ENCODE results near the gene ARHGDIB.

The ARHGDIB gene

GRCh38 chr12:14935031-14935430, 26.4 kb downstream of the ARHGDIB start:
- Histone ChIP-seq H3K27ac (ENCODE audit: low read depth, low read length) (no peak overlapping the region), H3K9me3 (ENCODE audit: control insufficient read depth in 1 of 2, low read length in 2 of 2) (no peaks in the 10 kb centered on the region), H3K4me3 (ENCODE audit: low read depth in 1 of 2, low read length in 2 of 2) (no peak overlapping the region), H3K27me3 (ENCODE audit: control insufficient read depth in 1 of 2, insufficient read depth in 2 of 2, low read length in 2 of 2) (no peaks in the 10 kb centered on the region), H3K9ac (ENCODE audit: low read depth in 1 of 2, low read length in 2 of 2) (no peak overlapping the region), H3K4me1 (ENCODE audit: control insufficient read depth in 1 of 2, insufficient read depth in 2 of 2, low read length in 2 of 2) (peaks cover 0 to 5% of the 10 kb centered on the region in 2 donors), H3K36me3 (ENCODE audit: control insufficient read depth in 1 of 2, insufficient read depth in 2 of 2, low read length in 2 of 2) (no peaks in the 10 kb centered on the region)

- H3K27me3 ChIP-seq (ENCODE audit: control insufficient read depth in 1 of 2, insufficient read depth in 2 of 2, low read length in 2 of 2): no peaks in the 10 kb centered on the region
- no peak overlapping the region for H3K9ac ChIP-seq (ENCODE audit: low read depth in 1 of 2, low read length in 2 of 2)
- H3K4me3 ChIP-seq (ENCODE audit: low read depth in 1 of 2, low read length in 2 of 2): no peak overlapping the region
- H3K27ac ChIP-seq (ENCODE audit: low read depth, low read length): no peak overlapping the region
- peaks cover 0 to 5% of the 10 kb centered on the region in 2 donors for H3K4me1 ChIP-seq (ENCODE audit: control insufficient read depth in 1 of 2, insufficient read depth in 2 of 2, low read length in 2 of 2)
- no peaks in the 10 kb centered on the region for H3K36me3 ChIP-seq (ENCODE audit: control insufficient read depth in 1 of 2, insufficient read depth in 2 of 2, low read length in 2 of 2)
- H3K9me3 ChIP-seq (ENCODE audit: control insufficient read depth in 1 of 2, low read length in 2 of 2): no peaks in the 10 kb centered on the region
Measured at GRCh38 chr12:14934511-14934910, 26.9 kb downstream of the ARHGDIB start.

- H3K4me3 ChIP-seq (ENCODE audit: low read depth in 1 of 2, low read length in 2 of 2): no peak overlapping the region
- no peaks in the 10 kb centered on the region for H3K4me1 ChIP-seq (ENCODE audit: control insufficient read depth in 1 of 2, insufficient read depth in 2 of 2, low read length in 2 of 2)
- H3K9me3 ChIP-seq (ENCODE audit: control insufficient read depth in 1 of 2, low read length in 2 of 2): no peaks in the 10 kb centered on the region
- H3K27ac ChIP-seq (ENCODE audit: low read depth, low read length): no peak overlapping the region
- no peaks in the 10 kb centered on the region for H3K36me3 ChIP-seq (ENCODE audit: control insufficient read depth in 1 of 2, insufficient read depth in 2 of 2, low read length in 2 of 2)
- no peaks in the 10 kb centered on the region for H3K27me3 ChIP-seq (ENCODE audit: control insufficient read depth in 1 of 2, insufficient read depth in 2 of 2, low read length in 2 of 2)
- H3K9ac ChIP-seq (ENCODE audit: low read depth in 1 of 2, low read length in 2 of 2): no peak overlapping the region
Measured at GRCh38 chr12:14931791-14932560, 29.4 kb downstream of the ARHGDIB start.

GRCh38 chr12:14931359-14931758, 30.0 kb downstream of the ARHGDIB start:
- Histone ChIP-seq H3K9me3 (ENCODE audit: control insufficient read depth in 1 of 2, low read length in 2 of 2) (no peaks in the 10 kb centered on the region), H3K27me3 (ENCODE audit: control insufficient read depth in 1 of 2, insufficient read depth in 2 of 2, low read length in 2 of 2) (no peaks in the 10 kb centered on the region), H3K36me3 (ENCODE audit: control insufficient read depth in 1 of 2, insufficient read depth in 2 of 2, low read length in 2 of 2) (no peaks in the 10 kb centered on the region), H3K27ac (ENCODE audit: low read depth, low read length) (no peak overlapping the region), H3K4me1 (ENCODE audit: control insufficient read depth in 1 of 2, insufficient read depth in 2 of 2, low read length in 2 of 2) (no peaks in the 10 kb centered on the region), H3K9ac (ENCODE audit: low read depth in 1 of 2, low read length in 2 of 2) (no peak overlapping the region), H3K4me3 (ENCODE audit: low read depth in 1 of 2, low read length in 2 of 2) (no peak overlapping the region)

- Histone ChIP-seq H3K4me3 (ENCODE audit: low read depth in 1 of 2, low read length in 2 of 2) (no peak overlapping the region), H3K27ac (ENCODE audit: low read depth, low read length) (no peak overlapping the region)
Measured at GRCh38 chr12:14930299-14930698, 31.1 kb downstream of the ARHGDIB start.

DNA sequence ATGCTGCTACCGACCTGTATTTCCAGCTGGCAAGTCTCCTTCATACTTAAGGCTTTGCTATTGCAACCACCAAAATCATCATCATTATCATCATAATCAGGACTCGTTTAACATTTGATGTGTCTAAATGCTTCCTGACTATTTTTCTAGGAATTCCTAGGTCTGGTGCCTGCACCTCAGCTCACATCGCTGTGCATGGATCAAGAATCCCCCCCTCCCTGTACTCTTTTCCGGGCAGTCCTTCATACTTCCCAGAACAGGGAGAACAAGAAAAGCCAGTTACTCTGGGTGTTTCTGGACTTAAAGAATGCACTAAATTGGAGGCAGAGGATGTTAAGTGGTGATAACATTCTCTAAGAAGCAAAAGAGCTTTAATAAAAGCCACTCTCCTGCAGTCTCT, 32.5 kb downstream of the ARHGDIB start:
- H3K27me3 ChIP-seq (ENCODE audit: control insufficient read depth in 1 of 2, insufficient read depth in 2 of 2, low read length in 2 of 2): no peaks in the 10 kb centered on the region
- H3K27ac ChIP-seq (ENCODE audit: low read depth, low read length): no peak overlapping the region
- no peaks in the 10 kb centered on the region for H3K36me3 ChIP-seq (ENCODE audit: control insufficient read depth in 1 of 2, insufficient read depth in 2 of 2, low read length in 2 of 2)
- no peak overlapping the region for H3K9ac ChIP-seq (ENCODE audit: low read depth in 1 of 2, low read length in 2 of 2)
- H3K4me3 ChIP-seq (ENCODE audit: low read depth in 1 of 2, low read length in 2 of 2): no peak overlapping the region
- H3K9me3 ChIP-seq (ENCODE audit: control insufficient read depth in 1 of 2, low read length in 2 of 2): no peaks in the 10 kb centered on the region
- no peaks in the 10 kb centered on the region for H3K4me1 ChIP-seq (ENCODE audit: control insufficient read depth in 1 of 2, insufficient read depth in 2 of 2, low read length in 2 of 2)

More at GRCh38 chr12:14930299-14930698, 31.1 kb downstream of the ARHGDIB start:
- Histone ChIP-seq H3K9me3 (ENCODE audit: control insufficient read depth in 1 of 2, low read length in 2 of 2) (no peaks in the 10 kb centered on the region), H3K9ac (ENCODE audit: low read depth in 1 of 2, low read length in 2 of 2) (no peak overlapping the region), H3K27me3 (ENCODE audit: control insufficient read depth in 1 of 2, insufficient read depth in 2 of 2, low read length in 2 of 2) (no peaks in the 10 kb centered on the region), H3K36me3 (ENCODE audit: control insufficient read depth in 1 of 2, insufficient read depth in 2 of 2, low read length in 2 of 2) (no peaks in the 10 kb centered on the region), H3K4me1 (ENCODE audit: control insufficient read depth in 1 of 2, insufficient read depth in 2 of 2, low read length in 2 of 2) (no peaks in the 10 kb centered on the region)

DNA sequence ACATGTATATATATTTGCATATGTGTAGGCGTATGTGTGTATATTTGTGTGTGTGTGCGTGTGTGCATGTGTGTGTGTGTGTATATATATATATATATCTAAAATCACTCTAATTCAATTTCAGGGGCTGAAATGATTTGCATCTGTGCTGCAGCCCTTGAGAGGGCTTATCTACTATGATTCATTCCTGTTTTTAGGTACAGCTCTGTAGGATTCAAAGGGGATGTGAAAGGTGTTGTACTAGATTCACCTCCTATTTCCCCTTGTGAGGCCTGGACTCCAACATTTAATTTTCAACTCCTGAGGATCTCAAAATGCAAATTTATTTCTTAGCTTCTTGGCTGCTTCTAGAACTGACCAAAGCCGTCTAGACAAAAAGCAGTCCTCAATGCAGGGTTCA, 34.1 kb downstream of the ARHGDIB start:
- Histone ChIP-seq H3K27ac (ENCODE audit: low read depth, low read length) (no peak overlapping the region), H3K9ac (ENCODE audit: low read depth in 1 of 2, low read length in 2 of 2) (no peak overlapping the region), H3K4me3 (ENCODE audit: low read depth in 1 of 2, low read length in 2 of 2) (no peak overlapping the region), H3K27me3 (ENCODE audit: control insufficient read depth in 1 of 2, insufficient read depth in 2 of 2, low read length in 2 of 2) (no peaks in the 10 kb centered on the region), H3K4me1 (ENCODE audit: control insufficient read depth in 1 of 2, insufficient read depth in 2 of 2, low read length in 2 of 2) (no peaks in the 10 kb centered on the region), H3K9me3 (ENCODE audit: control insufficient read depth in 1 of 2, low read length in 2 of 2) (no peaks in the 10 kb centered on the region), H3K36me3 (ENCODE audit: control insufficient read depth in 1 of 2, insufficient read depth in 2 of 2, low read length in 2 of 2) (no peaks in the 10 kb centered on the region)

DNA sequence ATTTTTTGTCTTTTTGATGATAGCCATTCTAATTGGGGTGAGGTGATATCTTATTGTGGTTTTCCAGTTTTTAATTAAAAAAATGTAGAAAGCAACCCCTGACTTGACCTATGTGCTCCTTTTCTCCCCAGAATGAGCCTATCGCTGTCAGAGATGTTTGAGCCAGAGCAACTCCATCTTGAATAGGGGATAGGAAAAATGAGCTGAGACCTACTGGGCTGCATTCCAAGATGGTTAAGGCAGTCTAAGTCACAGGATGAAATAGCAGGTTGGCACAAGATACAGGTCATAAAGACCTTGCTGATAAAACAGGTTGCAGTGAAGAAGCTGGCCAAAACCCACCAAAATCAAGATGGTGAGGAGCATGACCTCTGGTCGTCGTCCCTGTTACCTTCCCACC, 36.9 kb downstream of the ARHGDIB start:
- H3K9me3 ChIP-seq (ENCODE audit: control insufficient read depth in 1 of 2, low read length in 2 of 2): no peaks in the 10 kb centered on the region
- no peaks in the 10 kb centered on the region for H3K36me3 ChIP-seq (ENCODE audit: control insufficient read depth in 1 of 2, insufficient read depth in 2 of 2, low read length in 2 of 2)
- H3K9ac ChIP-seq (ENCODE audit: low read depth in 1 of 2, low read length in 2 of 2): no peak overlapping the region
- no peak overlapping the region for H3K27ac ChIP-seq (ENCODE audit: low read depth, low read length)
- no peak overlapping the region for H3K4me3 ChIP-seq (ENCODE audit: low read depth in 1 of 2, low read length in 2 of 2)
- no peaks in the 10 kb centered on the region for H3K27me3 ChIP-seq (ENCODE audit: control insufficient read depth in 1 of 2, insufficient read depth in 2 of 2, low read length in 2 of 2)
- H3K4me1 ChIP-seq (ENCODE audit: control insufficient read depth in 1 of 2, insufficient read depth in 2 of 2, low read length in 2 of 2): no peaks in the 10 kb centered on the region

DNA sequence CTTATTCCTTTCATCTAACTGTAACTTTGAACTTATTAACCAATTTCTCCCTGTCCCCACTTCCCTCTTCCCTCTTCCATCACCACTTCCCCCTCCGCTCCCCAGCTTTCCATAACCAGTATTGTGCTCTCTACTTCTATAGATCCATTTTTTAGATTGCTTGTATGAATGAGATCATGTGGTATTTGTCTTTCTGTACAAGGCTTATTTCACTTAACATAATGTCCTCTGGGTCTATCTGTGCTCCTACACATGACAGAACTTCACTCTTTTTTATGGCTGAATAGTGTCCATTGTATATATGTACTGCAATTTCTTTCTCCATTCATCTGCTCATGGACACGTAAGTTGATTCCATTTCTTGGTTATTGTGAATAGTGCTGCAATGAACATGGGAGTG, 37.5 kb downstream of the ARHGDIB start:
- no peaks in the 10 kb centered on the region for H3K27me3 ChIP-seq (ENCODE audit: control insufficient read depth in 1 of 2, insufficient read depth in 2 of 2, low read length in 2 of 2)
- H3K9ac ChIP-seq (ENCODE audit: low read depth in 1 of 2, low read length in 2 of 2): no peak overlapping the region
- no peaks in the 10 kb centered on the region for H3K4me1 ChIP-seq (ENCODE audit: control insufficient read depth in 1 of 2, insufficient read depth in 2 of 2, low read length in 2 of 2)
- no peak overlapping the region for H3K4me3 ChIP-seq (ENCODE audit: low read depth in 1 of 2, low read length in 2 of 2)
- H3K36me3 ChIP-seq (ENCODE audit: control insufficient read depth in 1 of 2, insufficient read depth in 2 of 2, low read length in 2 of 2): no peaks in the 10 kb centered on the region
- no peaks in the 10 kb centered on the region for H3K9me3 ChIP-seq (ENCODE audit: control insufficient read depth in 1 of 2, low read length in 2 of 2)
- H3K27ac ChIP-seq (ENCODE audit: low read depth, low read length): no peak overlapping the region

DNA sequence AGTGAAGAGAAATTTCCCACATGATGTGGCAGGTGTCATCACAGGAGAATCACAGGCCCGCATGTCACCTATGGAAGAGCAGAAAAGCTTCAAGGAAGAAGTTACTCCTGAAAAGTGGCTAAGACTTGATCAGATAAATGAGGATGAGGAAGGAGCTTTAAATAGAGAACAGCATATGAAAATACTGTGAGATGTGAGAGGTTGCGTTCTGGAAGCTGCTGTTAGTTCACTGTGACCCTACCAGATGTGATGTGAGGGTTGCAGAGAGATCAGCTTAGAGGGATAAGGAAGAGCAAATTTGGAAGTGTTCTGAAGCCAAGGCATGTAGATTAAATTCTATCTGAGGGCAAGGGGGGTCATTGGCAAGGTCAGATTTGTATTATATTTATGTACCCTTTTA, 40.2 kb downstream of the ARHGDIB start:
- Histone ChIP-seq H3K4me3 (ENCODE audit: low read depth in 1 of 2, low read length in 2 of 2) (no peak overlapping the region), H3K27me3 (ENCODE audit: control insufficient read depth in 1 of 2, insufficient read depth in 2 of 2, low read length in 2 of 2) (no peaks in the 10 kb centered on the region), H3K9me3 (ENCODE audit: control insufficient read depth in 1 of 2, low read length in 2 of 2) (no peaks in the 10 kb centered on the region), H3K27ac (ENCODE audit: low read depth, low read length) (no peak overlapping the region), H3K9ac (ENCODE audit: low read depth in 1 of 2, low read length in 2 of 2) (no peak overlapping the region), H3K4me1 (ENCODE audit: control insufficient read depth in 1 of 2, insufficient read depth in 2 of 2, low read length in 2 of 2) (no peaks in the 10 kb centered on the region), H3K36me3 (ENCODE audit: control insufficient read depth in 1 of 2, insufficient read depth in 2 of 2, low read length in 2 of 2) (no peaks in the 10 kb centered on the region)

Measured in duodenal mucosa (tissue), 2 donors.